Measurements from ENCODE around the gene ZNF649. TPM values are rescaled to one million over a fixed set of nuclear protein-coding genes. Genes with fewer than 3 reads are reported as not detected.

The ZNF649 gene
- total RNA-seq, 6 donors from 2014 or later = 6.3 to 37.7 (median 11.5) TPM

DNA sequence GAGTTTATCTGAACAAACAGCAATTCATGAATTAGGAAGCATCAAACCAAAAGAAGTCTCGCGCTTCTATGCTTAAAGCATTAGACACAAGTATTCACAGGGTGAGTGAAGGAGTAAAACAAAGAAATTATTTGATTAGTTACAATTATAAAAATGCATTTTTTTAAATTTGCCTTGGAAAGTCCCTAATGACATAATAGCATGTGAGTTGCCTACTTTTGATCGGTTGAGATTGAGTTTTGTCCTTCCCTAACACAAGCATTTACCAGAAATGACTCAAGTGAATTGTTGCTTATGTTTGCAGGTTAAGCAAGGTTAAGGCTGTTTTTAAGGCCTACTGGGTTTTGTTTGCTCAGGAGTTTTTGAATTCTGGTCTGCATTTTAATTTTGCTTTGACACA lies 389 bp upstream of the ZNF649 start:
- 60 to 62% methylated on average over 3 of the region's 3 CpGs for WGBS, 2 donors
- H3K27me3 ChIP-seq = no peaks in the 10 kb centered on the region
- no peak for ATAC-seq (ENCODE audit: low FRiP score in 2 of 2)
- DNase-seq = no peak
- peaks cover 0 to 7% (median under 1%) of the 10 kb centered on the region in 4 donors for H3K36me3 ChIP-seq
- H3K4me3 ChIP-seq = peak overlapping the region in 3 of 4 donors; percentile 60 to 66 (median 61)
- H3K4me1 ChIP-seq = peaks cover 8 to 17% (median 9%) of the 10 kb centered on the region in 4 donors
- peaks cover 4 to 56% (median 19%) of the 10 kb centered on the region in 4 donors for H3K9me3 ChIP-seq
- H3K27ac ChIP-seq = peak overlapping the region in 1 of 4 donors; percentile 89
- no peak for TF ChIP-seq POLR2AphosphoS5 (IDR thresholded peaks at IDR 0.05)

DNA sequence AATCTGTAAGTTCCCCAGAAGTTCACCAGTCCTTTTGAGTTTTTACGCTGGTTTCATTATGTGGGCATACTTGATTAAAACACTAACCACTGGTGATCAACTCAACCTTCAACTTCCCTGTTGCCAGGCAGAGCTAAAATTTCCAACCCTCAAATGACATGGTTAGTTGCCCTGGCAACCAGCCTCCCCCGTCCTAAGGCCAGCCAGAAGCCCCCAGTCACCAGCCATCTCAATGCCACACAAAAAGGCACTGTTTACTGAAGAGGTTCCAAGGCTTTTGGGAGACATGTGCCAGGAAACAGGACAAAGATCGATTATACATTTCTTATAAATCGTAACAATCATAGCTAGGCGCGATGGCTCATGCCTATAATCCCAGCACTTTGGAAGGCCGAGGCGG lies 1.6 kb downstream of the ZNF649 start:
- peaks cover 14 to 27% (median 18%) of the 10 kb centered on the region in 4 donors for H3K36me3 ChIP-seq
- H3K27me3 ChIP-seq = no peaks in the 10 kb centered on the region
- DNase-seq (no peak), ATAC-seq (ENCODE audit: low FRiP score in 2 of 2) (no peak)
- H3K4me1 ChIP-seq = peaks cover 8 to 17% (median 9%) of the 10 kb centered on the region in 4 donors
- H3K9me3 ChIP-seq = peaks cover 7 to 67% (median 32%) of the 10 kb centered on the region in 4 donors
- 82 to 94% methylated on average over 8 of the region's 8 CpGs for WGBS, 2 donors
- no peak overlapping the region for H3K27ac ChIP-seq
- TF ChIP-seq POLR2AphosphoS5 (IDR thresholded peaks at IDR 0.05) (no peak), POLR2A (IDR thresholded peaks at IDR 0.05) (no peak), EP300 (IDR thresholded peaks at IDR 0.05) (no peak)
- TF ChIP-seq, protein P1, sequence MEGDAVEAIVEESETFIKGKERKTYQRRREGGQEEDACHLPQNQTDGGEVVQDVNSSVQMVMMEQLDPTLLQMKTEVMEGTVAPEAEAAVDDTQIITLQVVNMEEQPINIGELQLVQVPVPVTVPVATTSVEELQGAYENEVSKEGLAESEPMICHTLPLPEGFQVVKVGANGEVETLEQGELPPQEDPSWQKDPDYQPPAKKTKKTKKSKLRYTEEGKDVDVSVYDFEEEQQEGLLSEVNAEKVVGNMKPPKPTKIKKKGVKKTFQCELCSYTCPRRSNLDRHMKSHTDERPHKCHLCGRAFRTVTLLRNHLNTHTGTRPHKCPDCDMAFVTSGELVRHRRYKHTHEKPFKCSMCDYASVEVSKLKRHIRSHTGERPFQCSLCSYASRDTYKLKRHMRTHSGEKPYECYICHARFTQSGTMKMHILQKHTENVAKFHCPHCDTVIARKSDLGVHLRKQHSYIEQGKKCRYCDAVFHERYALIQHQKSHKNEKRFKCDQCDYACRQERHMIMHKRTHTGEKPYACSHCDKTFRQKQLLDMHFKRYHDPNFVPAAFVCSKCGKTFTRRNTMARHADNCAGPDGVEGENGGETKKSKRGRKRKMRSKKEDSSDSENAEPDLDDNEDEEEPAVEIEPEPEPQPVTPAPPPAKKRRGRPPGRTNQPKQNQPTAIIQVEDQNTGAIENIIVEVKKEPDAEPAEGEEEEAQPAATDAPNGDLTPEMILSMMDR (IDR thresholded peaks at IDR 0.05) = no peak
- peak overlapping the region in 1 of 4 donors; percentile 66 for H3K4me3 ChIP-seq

DNA sequence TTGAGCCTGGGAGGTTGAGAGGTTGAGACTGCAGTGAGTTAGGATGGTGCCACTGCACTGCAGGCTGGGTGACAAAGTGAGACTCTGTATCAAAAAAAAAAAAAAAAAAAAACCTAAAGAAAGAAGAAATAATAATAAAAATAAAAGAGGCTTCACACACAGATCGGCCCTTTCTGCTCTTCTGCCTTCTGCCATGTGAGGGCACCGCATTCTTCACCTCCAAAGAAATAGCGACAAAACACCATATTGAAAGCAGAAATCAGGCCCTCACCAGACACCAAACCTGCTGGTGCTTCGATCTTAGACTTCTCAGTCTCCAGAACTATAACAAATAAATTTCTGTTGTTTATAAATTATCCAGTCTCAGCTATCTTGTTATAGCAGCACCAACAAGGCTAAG lies 3.0 kb downstream of the ZNF649 start:
- H3K27me3 ChIP-seq = no peaks in the 10 kb centered on the region
- no peak for DNase-seq
- ATAC-seq (ENCODE audit: low FRiP score in 2 of 2) = no peak
- peaks cover 7 to 68% (median 41%) of the 10 kb centered on the region in 4 donors for H3K9me3 ChIP-seq
- no peak overlapping the region for H3K27ac ChIP-seq
- WGBS, 2 donors = 94 to 96% methylated on average over 4 of the region's 4 CpGs
- no peak overlapping the region for H3K4me3 ChIP-seq
- H3K36me3 ChIP-seq = peaks cover 15 to 40% (median 28%) of the 10 kb centered on the region in 4 donors
- TF ChIP-seq POLR2AphosphoS5 (IDR thresholded peaks at IDR 0.05) (no peak), POLR2A (IDR thresholded peaks at IDR 0.05) (no peak), EP300 (IDR thresholded peaks at IDR 0.05) (no peak)
- TF ChIP-seq, protein P1 (IDR thresholded peaks at IDR 0.05) = no peak
- peaks cover 8 to 17% (median 9%) of the 10 kb centered on the region in 4 donors for H3K4me1 ChIP-seq

DNA sequence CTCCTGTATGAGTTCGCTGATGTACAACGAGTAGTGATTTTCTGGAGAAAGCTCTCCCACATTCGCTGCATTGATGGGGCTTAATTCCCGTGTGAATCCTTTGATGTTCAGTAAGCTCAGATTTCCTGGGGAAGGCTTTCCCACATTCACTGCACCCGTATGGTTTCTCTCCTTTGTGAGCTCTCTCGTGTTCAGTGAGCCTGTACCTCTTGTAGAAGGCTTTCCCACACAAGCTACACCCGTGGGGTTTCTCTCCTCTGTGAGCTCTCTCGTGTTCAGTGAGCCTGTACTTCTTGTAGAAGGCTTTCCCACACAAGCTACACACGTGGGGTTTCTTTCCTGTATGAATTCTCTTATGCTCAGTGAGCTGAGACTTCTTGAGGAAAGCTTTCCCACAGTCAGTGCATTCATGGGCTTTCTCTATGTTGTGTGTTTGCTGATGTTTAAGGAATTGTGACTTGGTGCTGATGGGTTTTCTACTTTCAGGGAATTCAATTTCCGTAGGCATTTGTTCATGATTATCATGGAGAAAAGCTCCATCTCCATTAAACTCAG lies 13.5 kb downstream of the ZNF649 start:
- H3K27ac ChIP-seq = no peak overlapping the region
- no peak for ATAC-seq (ENCODE audit: low FRiP score in 2 of 2)
- TF ChIP-seq EP300 (IDR thresholded peaks at IDR 0.05) = no peak
- no peak for DNase-seq
- H3K9me3 ChIP-seq = peaks cover 67 to 98% (median 89%) of the 10 kb centered on the region in 4 donors
- no peaks in the 10 kb centered on the region for H3K27me3 ChIP-seq
- peaks cover 0 to 9% (median 6%) of the 10 kb centered on the region in 4 donors for H3K4me1 ChIP-seq
- whole genome bisulfite sequencing, 2 donors = 97 to 100% methylated on average over 10 of the region's 10 CpGs
- H3K36me3 ChIP-seq = peaks cover 47 to 75% (median 63%) of the 10 kb centered on the region in 4 donors
- no peak overlapping the region for H3K4me3 ChIP-seq

DNA sequence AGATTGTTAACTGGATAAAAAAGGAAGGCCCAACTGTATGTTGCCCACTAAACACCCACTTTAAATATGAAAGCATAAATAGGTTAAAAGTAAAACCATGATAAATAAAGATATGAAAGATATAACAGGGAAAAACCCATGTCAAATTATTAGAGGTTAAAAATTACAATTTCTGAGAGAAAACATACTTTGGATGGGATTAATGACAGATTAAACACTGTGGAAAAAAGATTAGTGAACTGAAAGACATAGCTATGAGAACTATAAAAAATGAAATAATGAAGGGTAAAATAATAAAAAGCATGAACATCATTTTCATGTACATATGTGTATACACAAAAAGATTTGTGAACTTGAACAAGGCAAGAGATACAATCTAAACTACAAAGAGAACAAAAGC lies 14.9 kb downstream of the ZNF649 start:
- Histone ChIP-seq H3K27ac (no peak overlapping the region), H3K27me3 (no peaks in the 10 kb centered on the region), H3K4me3 (no peak overlapping the region), H3K4me1 (peaks cover 0 to 9% (median 6%) of the 10 kb centered on the region in 4 donors), H3K9me3 (peaks cover 69 to 98% (median 85%) of the 10 kb centered on the region in 4 donors), H3K36me3 (peaks cover 34 to 62% (median 50%) of the 10 kb centered on the region in 4 donors)
- no peak for TF ChIP-seq POLR2AphosphoS5 (IDR thresholded peaks at IDR 0.05)
- no peak for ATAC-seq (ENCODE audit: low FRiP score in 2 of 2)
- no peak for DNase-seq

DNA sequence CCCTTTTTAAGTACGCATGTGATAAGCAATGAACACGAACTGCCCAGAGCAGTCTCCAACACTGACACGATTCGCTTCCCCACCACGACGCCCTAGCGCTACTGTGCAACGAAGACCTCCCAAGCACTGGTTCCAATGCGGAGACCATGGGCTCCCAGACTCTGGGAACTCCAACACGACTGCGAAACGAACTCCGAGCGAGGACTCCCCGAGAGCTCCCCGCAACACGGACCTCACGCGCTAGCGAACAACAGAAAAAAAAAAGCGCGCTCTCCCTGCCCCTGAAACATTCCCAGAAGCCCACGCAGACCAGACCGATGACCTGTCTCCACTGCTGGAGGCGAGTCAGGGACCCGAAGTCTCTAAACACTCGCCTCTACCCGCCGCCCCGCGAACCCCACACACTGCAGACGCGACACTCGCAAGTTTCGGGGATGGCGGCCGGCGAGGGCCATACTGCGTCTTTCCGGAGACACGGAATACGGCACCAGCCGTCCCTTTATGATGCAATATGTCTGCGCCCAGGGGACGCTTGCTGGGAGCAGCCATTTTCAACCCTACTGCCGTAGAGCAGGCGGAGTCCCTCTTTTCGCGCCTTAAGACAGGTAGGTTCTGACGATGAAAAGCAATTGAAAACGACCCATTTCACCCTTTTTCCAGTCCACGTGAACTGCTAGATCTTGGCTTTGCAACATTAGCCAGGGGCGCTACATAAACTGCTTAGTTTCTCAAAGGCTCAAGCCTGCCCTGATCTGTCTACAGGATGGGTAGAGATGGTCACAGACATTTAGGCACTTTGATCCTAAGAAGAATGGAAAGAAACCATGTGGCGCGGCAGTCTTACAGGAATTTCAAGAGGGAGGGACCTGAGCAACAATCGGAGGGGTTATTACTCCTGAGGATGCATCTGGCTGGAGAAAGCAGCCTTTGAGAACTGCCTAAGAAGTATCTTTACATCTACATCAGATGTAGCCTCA lies 17.0 kb downstream of the ZNF649 start, which contains the start of gene ZNF577:
Gene ZNF577 (minus strand): TSS at position 430 of the 977 bp plus-strand sequence. CDS start 7,569 bp downstream, outside the sequence.
- H3K36me3 ChIP-seq = peaks cover 17 to 41% (median 29%) of the 10 kb centered on the region in 4 donors

More for the DNA sequence above, 17.0 kb downstream of the ZNF649 start, which contains the start of gene ZNF577:
- ATAC-seq (ENCODE audit: low FRiP score in 2 of 2) (peak; percentile 88 to 97), DNase-seq (peak; percentile 81 to 93)
- peak in 1 of 4 donors; percentile 79 for TF ChIP-seq EP300 (IDR thresholded peaks at IDR 0.05)
- TF ChIP-seq POLR2A (IDR thresholded peaks at IDR 0.05) = peak in 2 of 4 donors; percentile 24 to 37
- peak; percentile 68 to 90 for TF ChIP-seq POLR2AphosphoS5 (IDR thresholded peaks at IDR 0.05)
- TF ChIP-seq, protein P1 (IDR thresholded peaks at IDR 0.05) = no peak
- 11 to 43% methylated on average over 9 to 52 of the region's 56 CpGs for WGBS, 2 donors
- no peaks in the 10 kb centered on the region for H3K27me3 ChIP-seq
- H3K9me3 ChIP-seq = peaks cover 57 to 92% (median 76%) of the 10 kb centered on the region in 4 donors
- peaks cover 0 to 9% (median 6%) of the 10 kb centered on the region in 4 donors for H3K4me1 ChIP-seq
- peak within 1 kb of the TSS; percentile 30 to 87 (median 54) for H3K27ac ChIP-seq
- peak within 1 kb of the TSS; percentile 2 to 68 (median 62) for H3K4me3 ChIP-seq
